NCI-H2196 (cell line): ENCODE results near the gene PTPRM.
A peak's percentile ranks its signal among the peaks of the same experiment; 100 is the strongest.

Source experiments
- DNase-seq: peaks from one replicate; lab custom pipeline; 2025; ENCODE audit not compliant: unreplicated experiment; lab: John Stamatoyannopoulos, UW

Gene PTPRM

GRCh38 chr18:7567474-7568425 lies 634 bp downstream of the PTPRM start:
- peak; percentile 23 for DNase-seq

GRCh38 chr18:7568426-7568825 lies 1.3 kb downstream of the PTPRM start:
- no peak for DNase-seq

- DNase-seq, result no peak
Measured at GRCh38 chr18:7571626-7572025, 4.5 kb downstream of the PTPRM start.

- DNase-seq, result no peak
Measured at GRCh38 chr18:7572822-7573221, 5.7 kb downstream of the PTPRM start.

DNA sequence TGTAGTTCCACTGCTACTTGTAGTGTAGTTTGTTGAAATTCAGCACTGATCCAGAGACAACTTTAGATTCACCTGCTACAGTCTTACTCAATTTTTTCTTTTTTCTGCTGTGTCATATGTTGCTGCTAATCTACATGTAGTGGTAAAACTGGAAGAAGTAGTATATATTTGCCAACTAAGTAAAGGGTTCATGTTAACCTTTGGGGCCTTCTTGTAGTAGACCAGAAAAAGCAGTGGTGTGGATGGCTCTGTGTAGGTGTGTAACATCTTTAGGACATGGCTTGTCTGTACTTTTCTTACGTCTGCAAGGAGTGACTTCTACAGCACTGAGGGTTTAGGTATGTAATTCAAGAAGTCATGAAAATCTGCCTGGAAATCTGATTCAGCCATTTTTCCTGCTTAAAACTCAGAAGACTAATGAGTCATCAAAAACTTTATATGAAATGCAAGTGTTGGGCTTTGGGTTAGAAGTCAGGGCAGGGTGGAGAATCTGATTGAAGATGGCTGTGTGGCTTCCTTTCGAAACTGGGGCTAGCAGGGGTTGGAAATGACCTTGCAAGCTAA lies 8.4 kb downstream of the PTPRM start:
- no peak for DNase-seq

DNA sequence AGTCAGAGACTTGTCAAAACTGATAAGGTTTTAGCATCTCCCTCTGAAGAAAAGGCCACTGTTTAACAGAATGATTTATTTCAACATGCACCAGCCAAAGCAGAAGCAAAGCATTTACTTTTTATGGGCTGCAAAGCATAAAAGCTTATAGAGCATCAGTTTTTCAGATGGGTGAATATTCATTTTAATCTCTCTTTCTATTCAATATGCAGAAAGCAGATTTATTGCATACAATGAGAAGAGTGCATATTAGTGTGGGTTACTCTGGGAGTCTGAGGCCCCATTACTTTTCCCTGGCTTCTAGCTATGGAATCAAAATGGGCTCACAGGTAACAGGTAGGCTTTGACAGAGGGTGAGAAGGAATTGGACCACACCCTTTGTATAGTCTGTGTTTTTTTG lies 9.0 kb downstream of the PTPRM start:
- no peak for DNase-seq

- no peak for DNase-seq
Measured at GRCh38 chr18:7576685-7577084, 9.6 kb downstream of the PTPRM start.

GRCh38 chr18:7577706-7578105 lies 10.6 kb downstream of the PTPRM start:
- DNase-seq, result no peak

DNA sequence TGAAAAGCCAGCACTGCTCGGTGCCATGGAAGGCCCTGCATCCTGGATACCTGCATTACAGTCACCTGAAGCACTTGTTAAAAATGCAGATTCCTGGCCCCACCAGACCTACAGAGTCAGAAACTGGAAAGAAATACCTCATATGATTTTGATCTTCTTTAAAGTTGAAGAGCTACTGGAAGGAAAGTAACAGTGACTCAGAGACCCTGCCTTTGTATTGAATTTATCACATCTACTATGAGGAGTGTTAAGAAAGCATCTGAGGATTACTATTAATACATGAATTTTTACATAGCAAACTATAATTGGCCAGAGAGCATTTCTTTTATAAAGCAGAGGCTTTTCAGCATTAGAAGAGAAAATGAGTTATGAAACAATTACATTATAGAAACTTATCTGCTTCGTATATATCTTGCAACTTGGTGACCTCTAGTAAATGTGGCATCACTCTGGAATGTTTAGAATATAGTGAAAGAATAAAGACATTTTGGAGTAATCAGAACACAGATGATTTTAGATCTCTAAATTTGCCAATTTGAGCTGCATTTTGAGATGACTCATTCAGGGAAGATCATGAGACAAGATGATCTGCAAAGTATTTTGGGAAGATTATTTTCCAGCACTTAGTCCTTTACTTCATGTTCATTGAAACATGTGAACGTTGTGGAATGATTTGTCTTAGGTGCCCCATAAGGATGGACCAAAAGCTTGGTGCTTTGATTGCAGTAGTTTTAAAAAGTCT lies 12.2 kb downstream of the PTPRM start:
- no peak for DNase-seq

DNA sequence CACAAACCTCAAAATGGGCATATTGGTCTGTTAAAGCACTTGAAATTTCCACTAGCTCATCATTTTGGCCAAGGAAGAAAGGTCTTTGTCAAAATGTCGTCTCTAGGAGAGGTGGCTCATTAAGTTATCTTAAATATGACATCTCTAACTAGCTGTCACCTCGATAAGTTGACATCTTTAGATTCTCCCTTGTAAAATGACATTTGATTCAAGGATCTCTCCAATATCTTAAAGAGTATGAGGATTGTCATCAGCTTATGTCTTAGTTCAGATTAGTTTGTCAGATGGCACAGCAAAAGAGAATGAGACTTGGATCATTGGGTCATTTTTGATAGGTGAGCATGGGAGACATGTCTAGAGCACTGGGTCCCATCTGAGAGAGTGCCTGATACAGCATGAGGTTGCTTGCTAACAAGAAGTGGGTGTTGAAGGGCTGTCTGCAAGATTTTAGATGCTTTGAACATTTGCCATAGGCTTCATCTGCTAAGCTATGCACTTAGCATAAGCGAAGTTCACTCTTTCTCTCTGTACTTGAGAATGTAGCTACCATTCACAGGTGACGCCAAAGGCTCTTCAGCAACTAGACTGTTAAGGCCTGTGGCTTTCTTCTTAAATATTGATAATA lies 12.9 kb downstream of the PTPRM start:
- no peak for DNase-seq

- DNase-seq, result no peak
Measured at GRCh38 chr18:7584646-7585275, 17.6 kb downstream of the PTPRM start.

- DNase-seq, result no peak
Measured at GRCh38 chr18:7585276-7585670, 18.2 kb downstream of the PTPRM start.

DNA sequence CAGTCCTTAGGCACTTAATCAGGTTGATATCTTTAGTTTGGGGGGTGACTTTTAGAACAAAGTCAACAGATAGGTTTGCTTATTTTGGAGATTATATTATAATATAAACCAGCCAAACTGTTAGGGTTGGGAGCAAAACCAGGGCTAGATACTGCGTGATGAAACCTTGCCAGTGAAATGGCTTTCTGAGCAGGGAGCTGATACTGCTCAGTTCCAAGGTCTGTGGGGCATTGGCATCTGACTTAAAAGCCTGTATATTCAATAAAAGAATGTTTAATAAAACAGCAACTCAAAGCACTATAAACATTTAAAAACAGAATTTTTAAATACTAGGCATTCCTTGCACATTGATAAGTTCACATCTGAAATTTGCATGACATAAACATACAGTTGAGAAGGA lies 19.3 kb downstream of the PTPRM start:
- no peak for DNase-seq

DNA sequence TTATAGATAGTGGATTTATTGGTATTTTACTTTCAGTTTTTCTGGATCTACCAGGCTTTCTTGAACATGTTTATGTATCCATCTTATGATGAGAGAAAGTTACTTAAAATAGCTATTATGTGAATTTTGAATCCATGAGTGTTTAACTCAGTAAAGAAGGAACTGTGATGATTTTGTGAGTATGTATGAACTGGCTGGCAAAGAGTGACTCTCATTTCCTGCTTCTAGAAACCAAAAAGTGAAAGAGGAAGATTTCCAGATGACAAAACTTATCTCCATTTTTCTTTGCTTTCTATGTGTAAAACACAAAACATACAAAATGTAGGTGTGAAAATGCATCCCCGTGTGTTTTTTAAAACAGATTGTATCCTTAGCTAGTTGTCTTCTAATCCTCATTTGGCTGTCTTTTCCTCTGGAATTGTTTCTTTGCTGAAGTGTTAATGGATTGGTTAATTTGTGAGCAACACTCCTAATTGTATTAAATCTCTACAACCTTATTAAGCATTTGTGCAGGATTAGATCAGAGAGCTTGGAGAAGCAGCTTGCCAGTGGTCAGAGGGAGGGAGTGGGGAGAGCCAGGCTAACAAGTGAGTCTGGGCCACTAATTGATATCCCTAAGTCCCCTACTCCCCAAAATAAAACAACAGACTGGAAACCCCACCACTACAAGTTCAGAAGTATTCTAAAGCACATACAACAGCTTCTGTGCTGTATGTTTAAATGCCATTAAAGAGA lies 23.9 kb downstream of the PTPRM start:
- no peak for DNase-seq

GRCh38 chr18:7592305-7593071 lies 25.4 kb downstream of the PTPRM start:
- DNase-seq, result no peak

GRCh38 chr18:7593218-7593819 lies 26.2 kb downstream of the PTPRM start:
- no peak for DNase-seq

GRCh38 chr18:7596147-7596546 lies 29.0 kb downstream of the PTPRM start:
- DNase-seq, result no peak

DNA sequence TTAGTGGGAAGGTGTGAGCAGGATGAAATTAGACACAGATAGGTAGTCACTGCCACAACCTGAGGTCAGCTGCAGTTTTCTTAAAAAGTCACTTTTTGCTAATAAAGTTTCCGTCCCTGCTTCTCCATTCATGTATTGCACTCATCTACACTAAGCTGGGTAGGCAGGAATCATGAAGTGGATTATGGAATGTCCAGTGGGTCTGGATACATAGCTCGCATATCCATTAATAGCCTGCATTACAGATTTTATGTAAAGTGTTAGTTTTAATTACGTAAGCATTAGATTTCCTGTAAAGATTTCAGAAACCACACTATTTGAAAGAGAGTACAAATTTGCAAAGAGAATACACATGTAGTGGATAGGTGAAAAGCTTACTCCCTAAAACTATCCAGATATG lies 30.4 kb downstream of the PTPRM start:
- DNase-seq, result no peak
